ENCODE measurements around the gene PITRM1. TPM values are rescaled to one million over a fixed set of nuclear protein-coding genes. Genes with fewer than 3 reads are reported as not detected.

Gene PITRM1
- total RNA-seq, 1 donor from 2014 or later = 88.2 TPM

- DNase-seq (ENCODE audit: low spot score) = no peak
These were observed 69.7 kb downstream of the PITRM1 start for GRCh38 chr10:3102720-3103427.

GRCh38 chr10:3100856-3101640, 71.5 kb downstream of the PITRM1 start:
- no peak for DNase-seq (ENCODE audit: low spot score)

- no peak for DNase-seq (ENCODE audit: low spot score)
These were observed 72.3 kb downstream of the PITRM1 start for GRCh38 chr10:3100093-3100792.

GRCh38 chr10:3099291-3100092, 73.1 kb downstream of the PITRM1 start:
- DNase-seq (ENCODE audit: low spot score) = no peak

- DNase-seq (ENCODE audit: low spot score) = no peak
These were observed 73.9 kb downstream of the PITRM1 start for GRCh38 chr10:3098689-3099088.

- DNase-seq (ENCODE audit: low spot score) = no peak
These were observed 75.4 kb downstream of the PITRM1 start for GRCh38 chr10:3097160-3097559.

GRCh38 chr10:3096149-3096548, 76.4 kb downstream of the PITRM1 start:
- no peak for DNase-seq (ENCODE audit: low spot score)

- DNase-seq (ENCODE audit: low spot score) = no peak
These were observed 77.0 kb downstream of the PITRM1 start for GRCh38 chr10:3095373-3096139.

- no peak for DNase-seq (ENCODE audit: low spot score)
These were observed 78.0 kb downstream of the PITRM1 start for GRCh38 chr10:3094609-3095036.

- DNase-seq (ENCODE audit: low spot score) = no peak
These were observed 78.6 kb downstream of the PITRM1 start for GRCh38 chr10:3093996-3094395.

- DNase-seq (ENCODE audit: low spot score) = no peak
These were observed 80.7 kb downstream of the PITRM1 start for GRCh38 chr10:3091921-3092320.

- peak; percentile 62 for DNase-seq (ENCODE audit: low spot score)
These were observed 81.4 kb downstream of the PITRM1 start for GRCh38 chr10:3090914-3091787.

GRCh38 chr10:3090388-3090787, 82.2 kb downstream of the PITRM1 start:
- DNase-seq (ENCODE audit: low spot score) = no peak

Other genes with a start within 250 kb of the PITRM1 start
- 67.8 TPM for gene PFKP, start 105.2 kb downstream of the PITRM1 start, total RNA-seq

Data from ureter (tissue), 1 donor.